Lower leg skin (tissue), 4 donors: ENCODE data around the gene CDH23. TPM values are rescaled to one million over a fixed set of nuclear protein-coding genes. Genes with fewer than 3 reads are reported as not detected.

ENCODE experiments used
- DNase-seq, 2 donors: peaks; one replicate each; pipeline ENCODE4 v3.0.0-alpha.2; 2019; ENCODE audit warnings: low spot score in 2 of 2
- H3K4me3 ChIP-seq: fragments of 200-600 bp; sonication (generic); 2 replicates; pipeline ENCODE4 v1.5.1; 2017; ENCODE audit warnings: mild to moderate bottlenecking, low read depth; ENCODE audit not compliant: poor library complexity, severe bottlenecking
- POLR2A ChIP-seq, 2 donors: fragments of 450-650 bp; IDR thresholded peaks; one replicate each; pipeline ENCODE4 v1.6.1; 2016 to 2017; ENCODE audit warnings: antibody characterized with exemption in 2 of 2, mild to moderate bottlenecking in 1 of 2, moderate library complexity in 1 of 2
- WGBS, 2 donors: methylation state at CpG; one replicate each; pipeline ENCODE4 v1.1.5; 2018; 5-methylcytosine and 5-hydroxymethylcytosine counted together
- intact Hi-C: fragments of 100-400 bp; cut with DNase I; formaldehyde crosslinking; loops from one replicate; pipeline ENCODE4 v1.15.0; 2023; ENCODE audit warnings: low total_unique reads
- total RNA-seq, 4 donors: library from RNA; depleted of rRNA; stranded (reverse); fragments of >200 nt; gene quantifications; one replicate each; pipeline ENCODE4 v1.1.0, GENCODE V29; 2016
- TF ChIP-seq, protein P1 (sequence below), 3 donors: fragments of 450-650 bp; IDR thresholded peaks; one replicate each; pipeline ENCODE4 v1.5.1; 2016; ENCODE audit warnings: antibody characterized with exemption in 3 of 3, mild to moderate bottlenecking in 3 of 3, moderate library complexity in 2 of 3

CDH23 gene
- total RNA-seq, 4 donors from 2014 or later: 1.7 to 9.2 (median 2.6) TPM

DNA sequence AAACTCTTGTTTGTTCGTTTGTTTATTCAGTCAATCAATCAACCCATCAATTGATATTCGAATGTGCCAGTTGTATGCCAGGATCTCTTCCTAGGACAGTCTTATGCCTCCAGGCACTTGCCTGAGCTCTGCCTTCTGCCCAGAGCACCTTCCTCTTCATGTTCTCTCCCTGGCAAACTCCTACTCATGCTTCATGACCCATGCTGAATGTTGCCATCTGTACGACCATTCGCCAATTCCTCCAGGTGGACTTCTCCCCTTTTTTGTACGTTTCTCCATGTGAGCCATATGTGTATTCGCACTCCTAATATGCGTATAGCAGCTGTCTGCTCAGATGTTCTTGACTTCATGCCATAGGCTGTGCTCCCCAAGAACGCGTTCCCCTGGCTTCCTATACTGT, 180.1 kb downstream of the CDH23 start:
- no peak for TF ChIP-seq POLR2A (IDR thresholded peaks at IDR 0.05)
- TF ChIP-seq, protein P1, sequence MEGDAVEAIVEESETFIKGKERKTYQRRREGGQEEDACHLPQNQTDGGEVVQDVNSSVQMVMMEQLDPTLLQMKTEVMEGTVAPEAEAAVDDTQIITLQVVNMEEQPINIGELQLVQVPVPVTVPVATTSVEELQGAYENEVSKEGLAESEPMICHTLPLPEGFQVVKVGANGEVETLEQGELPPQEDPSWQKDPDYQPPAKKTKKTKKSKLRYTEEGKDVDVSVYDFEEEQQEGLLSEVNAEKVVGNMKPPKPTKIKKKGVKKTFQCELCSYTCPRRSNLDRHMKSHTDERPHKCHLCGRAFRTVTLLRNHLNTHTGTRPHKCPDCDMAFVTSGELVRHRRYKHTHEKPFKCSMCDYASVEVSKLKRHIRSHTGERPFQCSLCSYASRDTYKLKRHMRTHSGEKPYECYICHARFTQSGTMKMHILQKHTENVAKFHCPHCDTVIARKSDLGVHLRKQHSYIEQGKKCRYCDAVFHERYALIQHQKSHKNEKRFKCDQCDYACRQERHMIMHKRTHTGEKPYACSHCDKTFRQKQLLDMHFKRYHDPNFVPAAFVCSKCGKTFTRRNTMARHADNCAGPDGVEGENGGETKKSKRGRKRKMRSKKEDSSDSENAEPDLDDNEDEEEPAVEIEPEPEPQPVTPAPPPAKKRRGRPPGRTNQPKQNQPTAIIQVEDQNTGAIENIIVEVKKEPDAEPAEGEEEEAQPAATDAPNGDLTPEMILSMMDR (IDR thresholded peaks at IDR 0.05): no peak
- no peak for DNase-seq
- intact Hi-C loops: no loop called here
- WGBS, 2 donors: 91 to 95% methylated on average over 9 of the region's 9 CpGs
- no peak overlapping the region for H3K4me3 ChIP-seq

DNA sequence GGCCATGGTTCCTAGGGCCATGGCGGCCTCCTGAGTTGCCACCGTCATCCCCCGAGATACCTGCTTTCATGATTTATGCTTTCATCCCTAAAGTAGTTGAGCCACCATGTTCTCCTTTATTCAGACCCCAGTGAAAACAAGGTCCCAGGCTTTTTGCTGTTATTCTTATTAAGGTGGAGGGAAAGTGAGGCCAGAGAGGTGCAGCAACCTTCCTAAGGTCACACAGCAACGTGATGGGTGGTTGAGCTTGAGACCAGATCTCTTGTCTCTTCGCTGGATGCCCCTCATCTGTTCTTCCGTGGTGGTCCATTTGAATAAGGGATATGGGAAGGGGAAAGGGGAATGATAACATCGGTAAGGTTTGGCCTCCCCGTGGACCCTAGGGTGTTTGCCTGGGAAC, 180.6 kb downstream of the CDH23 start:
- no peak overlapping the region for H3K4me3 ChIP-seq
- DNase-seq: no peak
- WGBS, 2 donors: 85 to 93% methylated on average over 8 of the region's 8 CpGs
- intact Hi-C loops: no loop called here
- TF ChIP-seq POLR2A (IDR thresholded peaks at IDR 0.05): no peak
- TF ChIP-seq, protein P1 (IDR thresholded peaks at IDR 0.05): no peak

DNA sequence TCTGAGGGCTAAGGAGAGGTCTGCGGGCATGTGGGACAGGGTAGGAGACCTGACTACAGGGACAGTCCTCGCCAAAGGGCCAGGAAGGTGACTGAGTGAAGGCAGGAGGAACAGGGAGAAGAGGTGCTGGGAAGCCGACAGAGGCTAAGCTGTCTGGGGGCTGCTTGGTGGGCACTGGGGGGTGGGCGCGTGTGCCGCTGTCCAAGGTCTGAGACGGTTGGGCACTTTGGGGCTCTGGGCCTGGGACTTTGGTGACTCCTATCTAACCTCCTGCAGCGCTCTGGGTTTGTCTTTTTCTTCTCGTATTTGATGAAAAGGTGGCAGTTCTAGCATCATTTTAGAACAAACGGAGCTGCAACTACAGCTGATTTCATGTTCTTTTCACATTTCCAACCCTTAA, 181.3 kb downstream of the CDH23 start:
- WGBS, 2 donors: 89 to 91% methylated on average over 10 of the region's 10 CpGs

DNA sequence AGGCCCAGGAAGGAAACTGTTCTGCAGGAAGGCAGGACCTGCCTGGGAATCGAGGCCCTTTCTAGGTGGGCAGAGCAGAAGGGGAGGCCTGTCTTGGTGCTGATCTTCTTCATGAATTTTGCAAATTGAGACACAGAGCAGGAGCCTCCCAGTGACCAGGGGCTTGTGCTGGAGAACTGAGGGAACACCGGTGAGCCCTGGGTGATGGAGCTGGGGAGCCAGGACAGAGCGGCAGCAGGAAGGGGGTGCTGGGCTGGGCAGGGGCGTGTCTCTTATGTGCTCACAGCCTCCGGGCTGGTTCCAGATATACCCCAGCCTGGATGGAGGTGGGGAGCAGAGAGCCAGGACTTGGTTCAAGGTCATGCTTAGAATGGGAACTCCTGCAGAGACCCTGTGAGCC, 182.9 kb downstream of the CDH23 start:
- TF ChIP-seq, protein P1 (IDR thresholded peaks at IDR 0.05): no peak
- TF ChIP-seq POLR2A (IDR thresholded peaks at IDR 0.05): no peak
- intact Hi-C loops: no loop called here
- no peak overlapping the region for H3K4me3 ChIP-seq
- no peak for DNase-seq
- 79 to 88% methylated on average over 5 of the region's 5 CpGs for WGBS, 2 donors

More for the DNA sequence above, 181.3 kb downstream of the CDH23 start:
- DNase-seq: no peak
- intact Hi-C loops: no loop called here
- TF ChIP-seq POLR2A (IDR thresholded peaks at IDR 0.05): no peak
- TF ChIP-seq, protein P1 (IDR thresholded peaks at IDR 0.05): no peak
- H3K4me3 ChIP-seq: no peak overlapping the region

DNA sequence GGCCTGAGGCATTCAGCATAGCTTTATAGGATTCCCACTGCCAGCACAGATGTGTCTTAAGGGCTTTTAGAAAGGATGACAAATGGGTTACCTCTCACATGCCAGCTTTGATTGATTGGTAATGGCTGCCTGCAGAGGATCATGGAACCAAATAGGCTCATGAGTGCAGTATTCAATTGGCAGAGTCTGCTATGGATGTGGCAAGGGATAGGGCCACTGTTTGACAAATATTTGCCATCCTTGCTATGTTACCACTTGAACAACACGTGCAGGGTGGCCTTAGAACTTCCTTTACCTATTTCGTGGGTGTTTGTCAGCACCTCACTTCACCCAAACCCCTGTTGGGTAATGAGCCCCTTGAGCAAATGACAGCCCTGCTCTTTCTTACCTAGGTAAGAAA, 183.7 kb downstream of the CDH23 start:
- no peak overlapping the region for H3K4me3 ChIP-seq
- TF ChIP-seq, protein P1 (IDR thresholded peaks at IDR 0.05): no peak
- no peak for TF ChIP-seq POLR2A (IDR thresholded peaks at IDR 0.05)
- WGBS, 2 donors: 82 to 85% methylated on average over 2 of the region's 2 CpGs
- intact Hi-C loops: no loop called here
- no peak for DNase-seq

DNA sequence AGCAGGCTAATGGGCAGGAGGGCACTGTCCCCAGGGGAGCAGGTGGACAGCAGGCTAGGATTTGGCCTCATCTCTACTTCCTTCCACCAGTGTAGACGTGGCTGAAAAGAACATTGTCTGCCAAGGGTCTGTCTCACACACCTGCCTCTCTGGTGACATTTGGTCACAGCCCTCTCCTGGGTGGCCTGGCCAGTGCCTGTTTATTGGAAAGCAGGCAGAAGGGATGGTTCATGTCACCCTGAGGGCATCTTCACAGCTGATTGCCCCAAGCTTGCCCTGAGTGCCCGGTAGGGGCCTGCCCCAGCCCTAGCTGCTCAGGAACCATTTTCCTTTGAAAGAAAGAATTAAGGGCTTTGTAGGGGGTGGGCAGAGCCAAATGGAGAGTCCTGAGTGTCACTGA, 184.2 kb downstream of the CDH23 start:
- 89 to 92% methylated on average over 2 of the region's 2 CpGs for WGBS, 2 donors
- intact Hi-C loops: no loop called here
- no peak overlapping the region for H3K4me3 ChIP-seq
- no peak for DNase-seq
- TF ChIP-seq, protein P1 (IDR thresholded peaks at IDR 0.05): no peak
- TF ChIP-seq POLR2A (IDR thresholded peaks at IDR 0.05): no peak
